DND-41 (cell line): ENCODE data around the gene PLCB4.

ENCODE experiments used
- ATAC-seq: fragments of 200-7000 bp; cut with Tn5 transposase; 3 replicates; pipeline ENCODE4 v1.9.1; 2021; ENCODE audit warnings: low read depth; ENCODE audit not compliant: insufficient read depth
- DNase-seq: peaks from one replicate; pipeline ENCODE4 v3.0.0-alpha.2; 2020
- H2AFZ ChIP-seq: 2 replicates; pipeline ENCODE4 v1.6.0; 2012; ENCODE audit warnings: low read depth, low read length
- H3K27ac ChIP-seq: 2 replicates; pipeline ENCODE4 v1.5.1; 2012; ENCODE audit warnings: low read length, inconsistent platforms
- H3K27me3 ChIP-seq: fragments of 200-600 bp; sonication (generic); 2 replicates; pipeline ENCODE4 v1.6.0; 2012; ENCODE audit warnings: low read length, mild to moderate bottlenecking, inconsistent platforms; ENCODE audit not compliant: insufficient read depth, poor library complexity
- H3K36me3 ChIP-seq: 2 replicates; pipeline ENCODE4 v1.5.1; 2012; ENCODE audit warnings: low read length, inconsistent platforms; ENCODE audit not compliant: insufficient read depth
- H3K4me1 ChIP-seq: 2 replicates; pipeline ENCODE4 v1.5.1; 2012; ENCODE audit warnings: mild to moderate bottlenecking, low read length; ENCODE audit not compliant: insufficient read depth
- H3K4me2 ChIP-seq: 2 replicates; pipeline ENCODE4 v1.6.0; 2012; ENCODE audit warnings: mild to moderate bottlenecking, moderate library complexity, low read length, inconsistent platforms; ENCODE audit not compliant: insufficient read depth
- H3K4me3 ChIP-seq, 2 experiments: fragments of 200-600 bp in 1 of 2; shearing (Covaris generic) in 1 of 2; 2 replicates each; pipeline ENCODE4 v1.5.1; 2012 to 2016; ENCODE audit warnings: inconsistent platforms in 2 of 2, low read length in 2 of 2, mild to moderate bottlenecking in 2 of 2, low read depth in 1 of 2, moderate library complexity in 1 of 2
- H3K79me2 ChIP-seq: 2 replicates; pipeline ENCODE4 v1.6.0; 2012; ENCODE audit warnings: low read length, inconsistent platforms; ENCODE audit not compliant: insufficient read depth
- H3K9ac ChIP-seq: 2 replicates; pipeline ENCODE4 v1.6.0; 2012; ENCODE audit warnings: low read depth, mild to moderate bottlenecking, inconsistent platforms, low read length, moderate library complexity
- H3K9me3 ChIP-seq: 2 replicates; pipeline ENCODE4 v1.5.1; 2012; ENCODE audit warnings: low read length, moderate library complexity, mild to moderate bottlenecking, inconsistent platforms; ENCODE audit not compliant: insufficient read depth, severe bottlenecking
- H4K20me1 ChIP-seq: 2 replicates; pipeline ENCODE4 v1.6.0; 2012; ENCODE audit warnings: low read length; ENCODE audit not compliant: insufficient read depth
- EZH2 ChIP-seq: IDR thresholded peaks from 3 replicates; pipeline ENCODE4 v1.6.1; 2012; ENCODE audit warnings: borderline replicate concordance, low read depth, mild to moderate bottlenecking, moderate library complexity, low read length, inconsistent platforms; ENCODE audit not compliant: severe bottlenecking
- TF ChIP-seq, protein P1 (sequence below): IDR thresholded peaks from 2 replicates; pipeline ENCODE4 v1.5.1; 2012; ENCODE audit warnings: borderline replicate concordance, low read length, moderate library complexity, mild to moderate bottlenecking; ENCODE audit not compliant: poor library complexity, severe bottlenecking; ENCODE audit errors: extremely low read depth

PLCB4 gene

DNA sequence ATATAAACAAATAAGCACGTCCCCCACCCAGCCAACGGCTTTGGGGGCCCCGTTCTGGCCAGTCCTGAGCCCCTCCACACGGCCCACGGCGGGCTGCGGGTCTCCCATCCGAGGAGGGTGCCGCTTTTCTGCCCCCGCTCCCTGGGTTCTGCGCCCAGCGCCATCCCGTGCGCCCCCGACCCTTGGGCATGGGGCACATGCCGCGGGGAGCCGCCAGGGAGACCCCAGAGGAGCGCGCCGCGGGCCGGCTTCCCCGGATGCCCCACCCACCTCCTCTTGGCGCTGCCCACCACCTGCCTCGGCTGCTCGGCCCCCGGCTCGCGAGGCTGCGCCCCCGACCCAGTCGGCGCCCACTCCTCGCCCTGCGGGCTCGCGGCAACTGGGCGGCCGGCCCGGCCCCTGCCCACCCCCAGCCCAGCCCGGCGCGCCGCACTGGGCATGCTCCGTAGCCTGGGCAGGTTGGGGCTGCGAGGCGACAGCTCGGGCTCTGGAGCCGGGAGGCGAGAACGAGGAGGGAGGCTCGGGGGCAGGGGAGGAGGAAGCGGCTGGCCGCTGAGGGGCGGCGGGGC, 570 bp upstream of the PLCB4 start:
- DNase-seq (peak; percentile 21), ATAC-seq (peak; percentile 57)
- Histone ChIP-seq H3K9me3 (no peaks in the 10 kb centered on the region), H3K36me3 (no peaks in the 10 kb centered on the region), H3K9ac (peak overlapping the region; percentile 50), H3K27ac (no peak overlapping the region), H4K20me1 (no peaks in the 10 kb centered on the region), H3K79me2 (no peaks in the 10 kb centered on the region), H3K4me2 (peak overlapping the region; percentile 72), H3K27me3 (peaks cover 15% of the 10 kb centered on the region), H2AFZ (peak overlapping the region; percentile 74), H3K4me3 (peak overlapping the region; percentile 20 to 86; a peak in 3 of 4 replicates), H3K4me1 (peaks cover 41% of the 10 kb centered on the region)
- TF ChIP-seq, protein P1, sequence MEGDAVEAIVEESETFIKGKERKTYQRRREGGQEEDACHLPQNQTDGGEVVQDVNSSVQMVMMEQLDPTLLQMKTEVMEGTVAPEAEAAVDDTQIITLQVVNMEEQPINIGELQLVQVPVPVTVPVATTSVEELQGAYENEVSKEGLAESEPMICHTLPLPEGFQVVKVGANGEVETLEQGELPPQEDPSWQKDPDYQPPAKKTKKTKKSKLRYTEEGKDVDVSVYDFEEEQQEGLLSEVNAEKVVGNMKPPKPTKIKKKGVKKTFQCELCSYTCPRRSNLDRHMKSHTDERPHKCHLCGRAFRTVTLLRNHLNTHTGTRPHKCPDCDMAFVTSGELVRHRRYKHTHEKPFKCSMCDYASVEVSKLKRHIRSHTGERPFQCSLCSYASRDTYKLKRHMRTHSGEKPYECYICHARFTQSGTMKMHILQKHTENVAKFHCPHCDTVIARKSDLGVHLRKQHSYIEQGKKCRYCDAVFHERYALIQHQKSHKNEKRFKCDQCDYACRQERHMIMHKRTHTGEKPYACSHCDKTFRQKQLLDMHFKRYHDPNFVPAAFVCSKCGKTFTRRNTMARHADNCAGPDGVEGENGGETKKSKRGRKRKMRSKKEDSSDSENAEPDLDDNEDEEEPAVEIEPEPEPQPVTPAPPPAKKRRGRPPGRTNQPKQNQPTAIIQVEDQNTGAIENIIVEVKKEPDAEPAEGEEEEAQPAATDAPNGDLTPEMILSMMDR: no peak
- no peak for TF ChIP-seq EZH2

DNA sequence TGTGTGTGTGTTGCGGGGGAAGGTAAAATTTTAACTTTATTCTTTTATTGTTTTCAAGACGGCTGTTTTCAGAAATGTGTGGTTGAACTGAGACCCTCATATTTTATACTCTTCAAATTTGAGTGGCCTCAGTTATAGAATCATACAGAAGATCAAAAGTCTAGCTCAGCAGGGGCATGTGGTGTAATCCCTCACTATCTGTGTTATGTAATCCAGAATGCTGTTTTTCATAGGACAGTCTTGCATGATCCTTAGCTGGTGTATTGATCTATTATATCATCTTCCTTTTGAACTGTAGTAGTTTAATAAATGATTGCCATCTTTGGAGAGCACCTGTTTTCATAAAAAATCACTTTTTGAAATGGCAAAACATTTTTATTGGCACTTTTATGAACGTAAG, 1.4 kb downstream of the PLCB4 start:
- TF ChIP-seq, protein P1: no peak
- no peak for TF ChIP-seq EZH2
- H3K79me2 ChIP-seq: no peaks in the 10 kb centered on the region
- no peak for ATAC-seq
- no peaks in the 10 kb centered on the region for H3K9me3 ChIP-seq
- H3K27me3 ChIP-seq: peaks cover 15% of the 10 kb centered on the region
- H3K36me3 ChIP-seq: no peaks in the 10 kb centered on the region
- peak overlapping the region; percentile 72 for H3K4me2 ChIP-seq
- peaks cover 44% of the 10 kb centered on the region for H3K4me1 ChIP-seq
- H4K20me1 ChIP-seq: no peaks in the 10 kb centered on the region
- H2AFZ ChIP-seq: no peak overlapping the region
- H3K4me3 ChIP-seq: no peak overlapping the region
- DNase-seq: no peak
- H3K9ac ChIP-seq: no peak overlapping the region
- no peak overlapping the region for H3K27ac ChIP-seq

DNA sequence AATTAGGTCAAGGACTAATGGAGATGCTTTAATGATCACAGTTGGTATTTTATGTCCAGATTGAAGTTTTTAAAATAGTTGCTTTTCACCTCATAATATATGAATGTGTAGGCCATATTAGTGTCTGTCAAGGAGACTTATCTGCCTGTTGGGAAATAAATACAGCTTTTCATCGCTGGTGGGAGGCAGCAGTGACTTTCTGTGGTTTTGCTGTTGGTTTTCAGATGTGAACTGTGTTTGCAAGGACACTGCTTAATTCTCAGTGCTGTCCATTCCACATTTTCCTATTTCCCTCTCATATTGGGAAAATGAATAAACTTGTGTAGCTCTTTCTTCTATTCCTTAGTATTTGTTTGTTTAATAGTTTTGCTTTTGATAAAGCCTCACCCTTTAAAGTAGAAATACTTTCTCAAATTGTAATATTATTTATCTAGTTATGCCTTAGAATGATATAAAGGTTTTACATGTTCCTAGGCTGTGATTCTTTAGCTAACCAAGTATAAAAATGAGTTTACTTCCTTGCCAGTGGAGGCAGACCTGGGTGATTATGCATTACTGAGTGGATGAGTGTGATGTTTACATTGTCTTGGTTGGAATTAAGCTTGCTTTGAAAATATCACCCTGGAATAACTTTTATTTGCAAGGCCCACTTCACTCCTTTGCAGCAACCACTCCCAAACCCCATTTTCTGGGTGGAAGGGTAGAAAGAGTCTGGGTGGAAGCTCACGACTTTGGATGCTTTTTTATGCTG, 3.3 kb downstream of the PLCB4 start:
- DNase-seq: no peak
- Histone ChIP-seq H3K4me3 (no peak overlapping the region), H2AFZ (no peak overlapping the region), H3K4me2 (no peak overlapping the region), H4K20me1 (no peaks in the 10 kb centered on the region), H3K79me2 (no peaks in the 10 kb centered on the region), H3K9ac (no peak overlapping the region), H3K36me3 (no peaks in the 10 kb centered on the region), H3K27me3 (peaks cover 15% of the 10 kb centered on the region), H3K27ac (no peak overlapping the region), H3K4me1 (peaks cover 44% of the 10 kb centered on the region), H3K9me3 (no peaks in the 10 kb centered on the region)
- TF ChIP-seq, protein P1: no peak
- no peak for TF ChIP-seq EZH2
- ATAC-seq: no peak
